Astrocyte (in vitro differentiated cells and primary cell): ENCODE results near the gene TXLNA. TPM values are rescaled to one million over a fixed set of nuclear protein-coding genes. Genes with fewer than 3 reads are reported as not detected.
"Not testable (repeated sequence)": the region's sequence is repeated elsewhere in the genome, so short reads cannot be mapped to it uniquely, and the experiment has no call there.

Experiments used
- DNase-seq: peaks from one replicate; pipeline ENCODE4 v3.0.0-alpha.2; 2010; ENCODE audit warnings: low read depth
- FAIRE-seq: peaks from 2 replicates; lab custom pipeline; 2011; peaks lifted over from hg19 to GRCh38; lab: Jason Lieb, UNC
- H2AFZ ChIP-seq: 2 replicates; pipeline ENCODE4 v1.6.0; 2012; ENCODE audit warnings: low read depth, low read length, inconsistent platforms
- H3K27ac ChIP-seq: 2 replicates; pipeline ENCODE4 v1.5.1; 2011; ENCODE audit warnings: low read depth, low read length, inconsistent platforms
- H3K27me3 ChIP-seq: 2 replicates; pipeline ENCODE4 v1.6.0; 2011; ENCODE audit warnings: low read length, inconsistent platforms; ENCODE audit not compliant: insufficient read depth
- H3K36me3 ChIP-seq: 2 replicates; pipeline ENCODE4 v1.5.1; 2011; ENCODE audit warnings: low read length, inconsistent platforms; ENCODE audit not compliant: insufficient read depth
- H3K4me1 ChIP-seq: 2 replicates; pipeline ENCODE4 v1.5.1; 2011; ENCODE audit warnings: low read length, inconsistent platforms; ENCODE audit not compliant: insufficient read depth
- H3K4me2 ChIP-seq: 2 replicates; pipeline ENCODE4 v1.6.0; 2012; ENCODE audit warnings: low read length, inconsistent platforms
- H3K4me3 ChIP-seq: 2 replicates; pipeline ENCODE4 v1.5.1; 2011; ENCODE audit warnings: low read depth, mild to moderate bottlenecking, low read length, inconsistent platforms; ENCODE audit not compliant: insufficient read depth
- H3K79me2 ChIP-seq: 2 replicates; pipeline ENCODE4 v1.6.0; 2012; ENCODE audit warnings: mild to moderate bottlenecking, low read length, inconsistent platforms; ENCODE audit not compliant: insufficient read depth
- H3K9ac ChIP-seq: 2 replicates; pipeline ENCODE4 v1.6.0; 2012; ENCODE audit warnings: mild to moderate bottlenecking, low read length, inconsistent platforms
- H3K9me3 ChIP-seq: 2 replicates; pipeline ENCODE4 v1.5.1; 2012; ENCODE audit warnings: low read depth, mild to moderate bottlenecking, low read length, inconsistent platforms; ENCODE audit not compliant: insufficient read depth
- H4K20me1 ChIP-seq: 2 replicates; pipeline ENCODE4 v1.6.0; 2012; ENCODE audit warnings: low read length, inconsistent platforms; ENCODE audit not compliant: insufficient read depth
- H3K27ac Mint-ChIP-seq: one replicate; pipeline ENCODE4 v1.8.0; 2021; ENCODE audit warnings: mild to moderate bottlenecking, mixed read lengths; ENCODE audit not compliant: unreplicated experiment
- H3K27me3 Mint-ChIP-seq: one replicate; pipeline ENCODE4 v1.8.0; 2021; ENCODE audit warnings: low read depth, mixed read lengths; ENCODE audit not compliant: unreplicated experiment
- H3K36me3 Mint-ChIP-seq: one replicate; pipeline ENCODE4 v1.8.0; 2021; ENCODE audit warnings: low read depth, mixed read lengths; ENCODE audit not compliant: unreplicated experiment
- H3K4me1 Mint-ChIP-seq: one replicate; pipeline ENCODE4 v1.8.0; 2021; ENCODE audit warnings: low read depth, mixed read lengths; ENCODE audit not compliant: unreplicated experiment
- H3K4me3 Mint-ChIP-seq: one replicate; pipeline ENCODE4 v1.8.0; 2021; ENCODE audit warnings: mild to moderate bottlenecking, moderate library complexity, mixed read lengths; ENCODE audit not compliant: unreplicated experiment
- H3K9me3 Mint-ChIP-seq: one replicate; pipeline ENCODE4 v1.8.0; 2021; ENCODE audit warnings: mild to moderate bottlenecking, mixed read lengths; ENCODE audit not compliant: unreplicated experiment
- EZH2 ChIP-seq: IDR thresholded peaks from 2 replicates; pipeline ENCODE4 v1.6.1; 2012; ENCODE audit warnings: mild to moderate bottlenecking, low read length, inconsistent platforms; ENCODE audit not compliant: insufficient read depth
- total RNA-seq: library from RNA; stranded (reverse); gene quantifications from 2 replicates; pipeline ENCODE4 v1.2.1, GENCODE V29; 2021
- TF ChIP-seq, protein P1 (sequence below): IDR thresholded peaks from 2 replicates; pipeline ENCODE4 v1.5.1; 2011; ENCODE audit warnings: low read depth, mild to moderate bottlenecking, inconsistent platforms, low read length, moderate library complexity; ENCODE audit not compliant: insufficient read depth

The TXLNA gene
- total RNA-seq, 1 donor from 2014 or later: 65.8 TPM

DNA sequence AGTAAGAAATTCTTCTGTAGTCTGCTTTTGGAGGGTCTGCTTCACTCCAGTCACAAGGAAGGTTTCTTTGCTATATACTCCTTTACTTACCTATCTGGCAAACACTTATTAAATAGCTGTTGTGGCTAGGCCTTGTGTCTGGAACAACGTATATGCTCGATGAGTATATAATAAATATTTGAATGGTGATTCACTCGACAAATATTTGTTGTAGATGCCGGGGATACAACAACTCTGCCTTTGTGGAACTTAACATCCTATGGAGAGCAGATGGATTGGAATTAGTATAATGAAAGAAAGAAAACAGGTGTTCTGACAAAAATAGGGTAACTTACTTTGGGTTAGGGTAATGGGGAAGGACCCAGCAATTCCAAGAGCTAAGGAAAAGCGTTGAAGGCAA, 40.5 kb upstream of the TXLNA start:
- no peaks in the 10 kb centered on the region for H3K9me3 ChIP-seq
- no peak for FAIRE-seq
- Mint-ChIP-seq H3K27ac (peak overlapping the region; percentile 79), H3K4me1 (peaks cover 24% of the 10 kb centered on the region), H3K27me3 (no peaks in the 10 kb centered on the region), H3K9me3 (no peaks in the 10 kb centered on the region), H3K4me3 (no peak overlapping the region), H3K36me3 (peaks cover 9% of the 10 kb centered on the region)
- H3K4me2 ChIP-seq: peak overlapping the region; percentile 33
- H4K20me1 ChIP-seq: peaks cover 56% of the 10 kb centered on the region
- H3K9ac ChIP-seq: peak overlapping the region; percentile 28
- no peak overlapping the region for H2AFZ ChIP-seq
- H3K79me2 ChIP-seq: peaks cover 92% of the 10 kb centered on the region
- no peak overlapping the region for H3K4me3 ChIP-seq
- H3K27ac ChIP-seq: peak overlapping the region; percentile 36
- TF ChIP-seq, protein P1, sequence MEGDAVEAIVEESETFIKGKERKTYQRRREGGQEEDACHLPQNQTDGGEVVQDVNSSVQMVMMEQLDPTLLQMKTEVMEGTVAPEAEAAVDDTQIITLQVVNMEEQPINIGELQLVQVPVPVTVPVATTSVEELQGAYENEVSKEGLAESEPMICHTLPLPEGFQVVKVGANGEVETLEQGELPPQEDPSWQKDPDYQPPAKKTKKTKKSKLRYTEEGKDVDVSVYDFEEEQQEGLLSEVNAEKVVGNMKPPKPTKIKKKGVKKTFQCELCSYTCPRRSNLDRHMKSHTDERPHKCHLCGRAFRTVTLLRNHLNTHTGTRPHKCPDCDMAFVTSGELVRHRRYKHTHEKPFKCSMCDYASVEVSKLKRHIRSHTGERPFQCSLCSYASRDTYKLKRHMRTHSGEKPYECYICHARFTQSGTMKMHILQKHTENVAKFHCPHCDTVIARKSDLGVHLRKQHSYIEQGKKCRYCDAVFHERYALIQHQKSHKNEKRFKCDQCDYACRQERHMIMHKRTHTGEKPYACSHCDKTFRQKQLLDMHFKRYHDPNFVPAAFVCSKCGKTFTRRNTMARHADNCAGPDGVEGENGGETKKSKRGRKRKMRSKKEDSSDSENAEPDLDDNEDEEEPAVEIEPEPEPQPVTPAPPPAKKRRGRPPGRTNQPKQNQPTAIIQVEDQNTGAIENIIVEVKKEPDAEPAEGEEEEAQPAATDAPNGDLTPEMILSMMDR: no peak
- TF ChIP-seq EZH2: no peak
- H3K27me3 ChIP-seq: no peaks in the 10 kb centered on the region
- H3K4me1 ChIP-seq: peaks cover 23% of the 10 kb centered on the region
- DNase-seq: peak; percentile 55
- H3K36me3 ChIP-seq: no peaks in the 10 kb centered on the region

DNA sequence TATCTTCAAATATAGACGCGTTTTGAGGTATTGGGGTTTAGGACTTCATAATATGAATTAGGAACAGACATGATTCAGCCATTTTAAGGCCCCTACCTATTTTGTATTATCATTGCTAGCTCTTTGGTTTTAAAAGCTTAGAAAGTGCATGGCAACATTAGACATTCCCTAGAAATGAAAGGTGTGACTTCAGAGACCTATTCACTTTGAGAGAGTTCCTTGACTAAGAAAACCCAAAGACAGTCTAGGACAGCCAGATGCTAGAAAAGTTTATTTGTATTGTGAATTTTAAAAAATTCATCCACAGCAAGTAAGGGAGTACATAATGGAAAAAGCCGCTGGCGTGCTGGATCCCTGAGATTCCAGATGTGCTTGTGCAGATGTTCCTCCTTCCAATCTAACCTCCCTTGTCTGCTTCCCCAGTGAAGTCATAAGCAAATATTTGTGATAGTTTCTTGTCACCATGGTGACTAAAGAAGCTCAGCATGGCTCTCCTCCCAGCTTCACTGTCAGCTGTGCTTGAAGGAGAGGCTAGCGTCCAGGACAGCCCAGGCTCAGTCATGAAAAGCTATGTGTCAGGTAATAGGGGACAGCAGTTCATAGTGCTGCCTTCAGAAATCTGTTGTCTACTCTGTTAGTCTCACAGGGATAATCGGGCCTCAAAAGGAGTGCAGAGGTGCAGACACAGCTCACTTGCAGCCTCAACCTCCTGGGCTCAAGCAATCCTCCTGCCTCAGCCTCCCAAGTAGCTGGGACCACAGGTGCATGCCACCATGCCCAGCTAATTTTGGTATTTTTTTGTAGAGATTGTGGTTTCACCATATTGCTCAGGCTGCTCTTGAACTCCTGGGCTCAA, 36.8 kb upstream of the TXLNA start:
- TF ChIP-seq, protein P1: no peak
- no peak for TF ChIP-seq EZH2
- Histone ChIP-seq H3K27ac (peak overlapping the region; percentile 40), H3K9ac (peak overlapping the region; percentile 14), H3K27me3 (no peaks in the 10 kb centered on the region), H4K20me1 (peaks cover 70% of the 10 kb centered on the region), H2AFZ (no peak overlapping the region), H3K4me3 (no peak overlapping the region), H3K4me1 (peaks cover 23% of the 10 kb centered on the region), H3K36me3 (no peaks in the 10 kb centered on the region), H3K79me2 (peaks cover 89% of the 10 kb centered on the region), H3K4me2 (no peak overlapping the region), H3K9me3 (no peaks in the 10 kb centered on the region)
- FAIRE-seq (peak; percentile 17), DNase-seq (peak; percentile 71)
- Mint-ChIP-seq H3K9me3 (no peaks in the 10 kb centered on the region), H3K27ac (peak overlapping the region; percentile 86), H3K36me3 (peaks cover 7% of the 10 kb centered on the region), H3K4me1 (peaks cover 27% of the 10 kb centered on the region), H3K4me3 (no peak overlapping the region), H3K27me3 (no peaks in the 10 kb centered on the region)

DNA sequence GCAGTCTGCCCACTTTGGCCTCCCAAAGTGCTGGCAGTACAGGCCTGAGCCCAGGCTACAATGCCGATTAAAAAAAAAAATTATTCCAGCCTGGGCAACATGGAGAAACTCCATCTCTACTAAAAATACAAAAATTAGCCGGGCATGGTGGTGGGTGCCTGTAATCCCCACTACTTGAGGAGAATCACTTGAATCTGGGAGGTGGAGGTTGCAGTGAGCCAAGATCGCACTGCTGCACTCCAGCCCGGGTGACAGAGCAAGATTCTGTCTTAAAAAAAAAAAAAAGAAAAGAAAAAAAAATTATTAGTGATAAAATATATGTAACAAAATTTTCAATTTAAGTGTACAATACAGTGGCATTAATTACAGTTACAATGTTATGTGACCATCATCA, 36.2 kb upstream of the TXLNA start:
- peak overlapping the region; percentile 36 for H3K27ac ChIP-seq
- Mint-ChIP-seq H3K27ac (peak overlapping the region; percentile 86), H3K4me1 (peaks cover 27% of the 10 kb centered on the region)
- H3K4me3 ChIP-seq, H3K9me3 ChIP-seq, H2AFZ ChIP-seq, H3K36me3 Mint-ChIP-seq, H3K27me3 Mint-ChIP-seq, H3K9ac ChIP-seq, H3K4me2 ChIP-seq, FAIRE-seq, H3K36me3 ChIP-seq, H3K9me3 Mint-ChIP-seq, DNase-seq, H3K4me3 Mint-ChIP-seq, H3K27me3 ChIP-seq: not testable (repeated sequence)
- H4K20me1 ChIP-seq: peaks cover 76% of the 10 kb centered on the region
- H3K79me2 ChIP-seq: peaks cover 91% of the 10 kb centered on the region
- H3K4me1 ChIP-seq: peaks cover 23% of the 10 kb centered on the region
